Measurements from ENCODE around the gene CPEB2.

DNA sequence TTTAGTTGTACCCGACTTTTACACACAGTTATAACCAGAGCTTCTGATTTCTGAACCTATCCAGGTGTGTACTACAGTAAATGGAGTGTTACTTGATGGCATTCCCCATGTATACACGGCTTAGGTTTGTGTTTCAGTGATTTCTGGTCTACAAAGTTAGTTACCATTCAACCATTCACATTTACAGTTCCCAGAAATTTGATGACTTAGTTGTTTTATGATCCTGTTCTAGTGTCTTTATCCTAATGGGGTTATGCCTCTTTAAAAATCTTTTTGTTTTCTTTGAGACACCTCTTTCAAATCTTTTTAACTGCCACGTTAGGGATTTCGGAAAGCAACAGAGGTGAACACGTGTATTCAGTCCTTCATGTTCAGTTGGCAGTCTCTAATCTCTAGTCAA, 23.4 kb downstream of the CPEB2 start:
- TF ChIP-seq, protein P1, sequence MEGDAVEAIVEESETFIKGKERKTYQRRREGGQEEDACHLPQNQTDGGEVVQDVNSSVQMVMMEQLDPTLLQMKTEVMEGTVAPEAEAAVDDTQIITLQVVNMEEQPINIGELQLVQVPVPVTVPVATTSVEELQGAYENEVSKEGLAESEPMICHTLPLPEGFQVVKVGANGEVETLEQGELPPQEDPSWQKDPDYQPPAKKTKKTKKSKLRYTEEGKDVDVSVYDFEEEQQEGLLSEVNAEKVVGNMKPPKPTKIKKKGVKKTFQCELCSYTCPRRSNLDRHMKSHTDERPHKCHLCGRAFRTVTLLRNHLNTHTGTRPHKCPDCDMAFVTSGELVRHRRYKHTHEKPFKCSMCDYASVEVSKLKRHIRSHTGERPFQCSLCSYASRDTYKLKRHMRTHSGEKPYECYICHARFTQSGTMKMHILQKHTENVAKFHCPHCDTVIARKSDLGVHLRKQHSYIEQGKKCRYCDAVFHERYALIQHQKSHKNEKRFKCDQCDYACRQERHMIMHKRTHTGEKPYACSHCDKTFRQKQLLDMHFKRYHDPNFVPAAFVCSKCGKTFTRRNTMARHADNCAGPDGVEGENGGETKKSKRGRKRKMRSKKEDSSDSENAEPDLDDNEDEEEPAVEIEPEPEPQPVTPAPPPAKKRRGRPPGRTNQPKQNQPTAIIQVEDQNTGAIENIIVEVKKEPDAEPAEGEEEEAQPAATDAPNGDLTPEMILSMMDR (IDR thresholded peaks at IDR 0.05) = no peak
- no peak for TF ChIP-seq E2F5 (CRISPR knock-in tag; IDR thresholded peaks at IDR 0.05)
